Measurements from ENCODE around the gene PLD1. TPM values are rescaled to one million over a fixed set of nuclear protein-coding genes. Genes with fewer than 3 reads are reported as not detected.
A peak's percentile ranks its signal among the peaks of the same experiment; 100 is the strongest.

The PLD1 gene
- total RNA-seq, 1 donor from 2014 or later, result 8.8 TPM

GRCh38 chr3:171835116-171835515 lies 24.8 kb upstream of the PLD1 start:
- Histone ChIP-seq H3K27me3 (no peaks in the 10 kb centered on the region), H3K4me3 (no peak overlapping the region), H3K9me3 (no peaks in the 10 kb centered on the region), H3K36me3 (no peaks in the 10 kb centered on the region), H3K27ac (no peak overlapping the region), H3K4me1 (peaks cover 0 to 3% of the 10 kb centered on the region in 2 donors)
- intact Hi-C loops (cut with DNase I), result no loop called here
- no peak for DNase-seq (ENCODE audit: low spot score in 2 of 2)
- no peak for TF ChIP-seq CTCF (IDR thresholded peaks at IDR 0.05)

- H3K27me3 ChIP-seq, result no peaks in the 10 kb centered on the region
- no peaks in the 10 kb centered on the region for H3K36me3 ChIP-seq
- intact Hi-C loops (cut with DNase I), result loop anchor here (5.0 kb wide), 2 partner anchors 62 to 187 kb away; no protein-coding TSS in a partner anchor
- H3K4me1 ChIP-seq, result peaks cover 0 to 9% of the 10 kb centered on the region in 2 donors
- no peaks in the 10 kb centered on the region for H3K9me3 ChIP-seq
- no peak overlapping the region for H3K27ac ChIP-seq
- TF ChIP-seq CTCF (IDR thresholded peaks at IDR 0.05), result no peak
- H3K4me3 ChIP-seq, result no peak overlapping the region
- no peak for DNase-seq (ENCODE audit: low spot score in 2 of 2)
Measured at GRCh38 chr3:171834461-171834801, 24.1 kb upstream of the PLD1 start.

DNA sequence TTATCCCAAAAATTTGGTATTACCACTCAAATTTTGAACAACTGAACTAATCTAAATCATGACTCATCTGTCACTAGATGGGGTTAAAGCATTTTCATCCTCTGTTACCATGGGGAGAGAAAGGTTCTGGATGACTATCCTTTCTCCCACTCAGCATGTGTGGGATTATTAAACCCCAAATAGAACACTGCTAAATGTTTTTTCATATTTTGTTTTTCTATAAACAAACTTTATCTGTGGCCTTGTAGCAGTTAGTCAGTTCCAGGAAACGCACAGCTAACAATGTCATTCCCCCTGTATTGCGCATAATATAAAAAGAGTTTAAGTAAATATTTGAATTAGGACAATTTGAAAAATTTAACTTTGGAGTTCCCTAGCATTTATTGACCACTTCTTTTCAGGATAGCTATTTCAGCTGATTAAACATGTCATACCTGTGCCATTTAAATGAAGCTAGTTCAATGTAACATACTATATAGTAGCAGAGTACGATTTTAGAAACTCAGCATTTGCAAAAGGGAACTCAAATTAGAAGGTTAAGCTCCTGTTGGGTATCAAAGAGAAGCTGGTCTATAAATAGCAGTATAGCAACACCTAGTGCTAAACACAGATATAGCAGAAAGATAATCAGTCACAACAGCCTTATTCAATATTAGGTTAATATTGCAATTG lies 23.6 kb upstream of the PLD1 start:
- Histone ChIP-seq H3K4me1 (peaks cover 0 to 9% of the 10 kb centered on the region in 2 donors), H3K27ac (no peak overlapping the region), H3K27me3 (no peaks in the 10 kb centered on the region), H3K36me3 (no peaks in the 10 kb centered on the region), H3K9me3 (no peaks in the 10 kb centered on the region), H3K4me3 (no peak overlapping the region)
- intact Hi-C loops (cut with DNase I), result loop anchor here (5.0 kb wide), 2 partner anchors 62 to 187 kb away; no protein-coding TSS in a partner anchor
- TF ChIP-seq CTCF (IDR thresholded peaks at IDR 0.05), result peak in 1 of 3 experiments; percentile 30
- no peak for DNase-seq (ENCODE audit: low spot score in 2 of 2)

GRCh38 chr3:171832989-171833388 lies 22.7 kb upstream of the PLD1 start:
- Histone ChIP-seq H3K27ac (no peak overlapping the region), H3K36me3 (no peaks in the 10 kb centered on the region), H3K9me3 (no peaks in the 10 kb centered on the region), H3K4me1 (peaks cover 0 to 9% of the 10 kb centered on the region in 2 donors), H3K27me3 (no peaks in the 10 kb centered on the region), H3K4me3 (no peak overlapping the region)
- no peak for DNase-seq (ENCODE audit: low spot score in 2 of 2)
- intact Hi-C loops (cut with DNase I), result loop anchor here (5.0 kb wide), 2 partner anchors 61 to 186 kb away; no protein-coding TSS in a partner anchor
- TF ChIP-seq CTCF (IDR thresholded peaks at IDR 0.05), result no peak

- Histone ChIP-seq H3K4me1 (peaks cover 0 to 9% of the 10 kb centered on the region in 2 donors), H3K27me3 (no peaks in the 10 kb centered on the region), H3K27ac (no peak overlapping the region), H3K36me3 (no peaks in the 10 kb centered on the region), H3K9me3 (no peaks in the 10 kb centered on the region), H3K4me3 (no peak overlapping the region)
- intact Hi-C loops (cut with DNase I), result loop anchor here (2.0 to 5.0 kb wide), 3 partner anchors 21 to 185 kb away; partner anchors contain the start of gene PLD1
- no peak for TF ChIP-seq CTCF (IDR thresholded peaks at IDR 0.05)
- no peak for DNase-seq (ENCODE audit: low spot score in 2 of 2)
Measured at GRCh38 chr3:171831936-171832335, 21.7 kb upstream of the PLD1 start.
